K562 (cell line): ENCODE measurements around the gene GAP43. TPM values are rescaled to one million over a fixed set of nuclear protein-coding genes. Genes with fewer than 3 reads are reported as not detected.

ENCODE experiments used
- ATAC-seq: fragments of 200-7000 bp; cut with Tn5 transposase; 3 replicates; pipeline ENCODE4 v1.9.1; 2020; ENCODE audit warnings: moderate library complexity
- BruUV-seq: library from RNA; stranded (reverse); fragments of 400-500 nt; replicated peaks from 2 replicates; lab custom pipeline; 2021; lab: Mats Ljungman, UMichigan
- CTCF ChIA-PET: fragments of 300-600 bp; formaldehyde crosslinking; extraction: SDS; loops from one replicate; lab custom pipeline; 2021; ENCODE audit warnings: low intra/inter-chr PET ratio; lab: Yijun Ruan, JAX
- POLR2A ChIA-PET: fragments of 300-600, 350-650 bp; sonication (Branson Sonifier 250); formaldehyde crosslinking; extraction: SDS; loops from one replicate; lab custom pipeline; 2021; ENCODE audit warnings: antibody characterized with exemption, inconsistent platforms; lab: Yijun Ruan, JAX
- DNase-seq, 4 experiments: peaks; one replicate each; pipeline versions ENCODE4 v3.0.0 to v3.0.0-alpha.2; 2011 to 2018; ENCODE audit warnings: low spot score in 3 of 4, mixed read lengths in 3 of 4; ENCODE audit errors: extremely low read depth in 1 of 4
- FAIRE-seq: peaks from 2 replicates; lab custom pipeline; 2011; peaks lifted over from hg19 to GRCh38; lab: Jason Lieb, UNC
- H2AFZ ChIP-seq: 2 replicates; pipeline ENCODE4 v1.6.0; 2011; ENCODE audit warnings: low read depth, low read length, control low read depth, inconsistent platforms
- H3K27ac ChIP-seq: fragments of 200-600 bp; 3 replicates; pipeline ENCODE4 v1.8.0; 2011; ENCODE audit warnings: low read depth, mild to moderate bottlenecking, control low read depth, inconsistent platforms, low read length, moderate library complexity, mixed read lengths; ENCODE audit errors: extremely low read depth
- H3K27me3 ChIP-seq, 2 experiments: fragments of 300-600 bp in 1 of 2; 2 replicates in 1 of 2; 3 replicates in 1 of 2; pipeline versions ENCODE4 v1.6.0 to v1.8.0; 2011; ENCODE audit warnings: inconsistent platforms in 2 of 2, low read length in 2 of 2, mild to moderate bottlenecking in 1 of 2, mixed read lengths in 1 of 2, moderate library complexity in 1 of 2; ENCODE audit not compliant: control insufficient read depth in 2 of 2, insufficient read depth in 2 of 2
- H3K36me3 ChIP-seq: fragments of 300-600 bp; 3 replicates; pipeline ENCODE4 v1.8.0; 2011; ENCODE audit warnings: mild to moderate bottlenecking, low read length, inconsistent platforms; ENCODE audit not compliant: control insufficient read depth, insufficient read depth
- H3K4me1 ChIP-seq, 2 experiments: fragments of 200-600 bp in 1 of 2; replicated peaks in 1 of 2; 2 replicates in 1 of 2; 3 replicates in 1 of 2; pipeline versions ENCODE4 v1.5.1 to v1.8.0; 2011; ENCODE audit warnings: inconsistent platforms in 2 of 2, low read length in 2 of 2, mild to moderate bottlenecking in 1 of 2, mixed read lengths in 1 of 2, moderate library complexity in 1 of 2; ENCODE audit not compliant: control insufficient read depth in 2 of 2, insufficient read depth in 2 of 2
- H3K4me2 ChIP-seq: 2 replicates; pipeline ENCODE4 v1.6.1; 2011; ENCODE audit warnings: low read length, control low read depth, inconsistent platforms, mixed read lengths; ENCODE audit not compliant: insufficient read depth
- H3K4me3 ChIP-seq: fragments of 200-600 bp; sonication (generic), shearing (Covaris generic); 2 replicates; pipeline ENCODE4 v1.5.1; 2016; ENCODE audit warnings: control low read depth, inconsistent platforms
- H3K79me2 ChIP-seq: fragments of 200-600 bp; 3 replicates; pipeline ENCODE4 v1.8.0; 2011; ENCODE audit warnings: low read length, inconsistent platforms; ENCODE audit not compliant: control insufficient read depth, insufficient read depth
- H3K9ac ChIP-seq, 2 experiments: 2 replicates each; pipeline versions ENCODE4 v1.6.0 to v1.6.1; 2011; ENCODE audit warnings: low read depth in 2 of 2, low read length in 2 of 2, control low read depth in 1 of 2, inconsistent platforms in 1 of 2, mild to moderate bottlenecking in 1 of 2, mixed read lengths in 1 of 2; ENCODE audit not compliant: insufficient read depth in 1 of 2
- H3K9me1 ChIP-seq: one replicate; pipeline ENCODE4 v1.6.0; 2011; ENCODE audit warnings: inconsistent platforms, mild to moderate bottlenecking, low read length, moderate library complexity; ENCODE audit not compliant: control insufficient read depth, insufficient read depth
- H3K9me3 ChIP-seq: replicated peaks from 2 replicates; pipeline ENCODE4 v1.5.1; 2011; ENCODE audit warnings: low read depth, low read length, inconsistent platforms; ENCODE audit not compliant: control insufficient read depth, insufficient read depth
- H4K20me1 ChIP-seq: replicated peaks from 2 replicates; pipeline ENCODE4 v1.6.1; 2011; ENCODE audit warnings: low read length, inconsistent platforms, mixed read lengths; ENCODE audit not compliant: control insufficient read depth, insufficient read depth
- ARID4B ChIP-seq: sonication (generic); formaldehyde crosslinking; IDR thresholded peaks from 2 replicates; pipeline ENCODE4 v1.8.0; 2022; ENCODE audit warnings: mild to moderate bottlenecking, missing genetic modification reagents
- ELK1 ChIP-seq: sonication (generic); formaldehyde crosslinking; IDR thresholded peaks from 2 replicates; pipeline ENCODE4 v1.8.1; 2022; ENCODE audit warnings: missing genetic modification reagents
- ETS1 ChIP-seq: conservative IDR thresholded peaks from 2 replicates; pipeline ENCODE4 v1.6.1; 2011; ENCODE audit warnings: low read depth, mild to moderate bottlenecking, low read length; ENCODE audit not compliant: control insufficient read depth
- USF1 ChIP-seq: sonication (generic); formaldehyde crosslinking; IDR thresholded peaks from 2 replicates; pipeline ENCODE4 v1.9.0; 2022; ENCODE audit warnings: mild to moderate bottlenecking, missing genetic modification reagents
- in situ Hi-C: fragments of 300-500 bp; cut with MboI; formaldehyde crosslinking; loops from 4 replicates; pipeline ENCODE4 v1.15.0; 2018; ENCODE audit warnings: inconsistent platforms, mixed read lengths
- intact Hi-C: fragments of 100-400 bp; cut with micrococcal nuclease; formaldehyde crosslinking; loops from 2 replicates; pipeline ENCODE4 v1.14.2; 2022
- polyA plus RNA-seq, 8 experiments: library from polyadenylated mRNA; depleted of rRNA in 4 of 8; stranded (reverse) in 5 of 8; unstranded in 3 of 8; fragments of >200 nt; fragmentation: Nextera tagmentation in 2 of 8; fragmentation: Illumina TruSeq in 1 of 8; extraction: Ambion mirVana in 2 of 8; extraction: Trizol in 1 of 8; gene quantifications; 2 replicates each; pipeline versions ENCODE4 v1.2.1 to v1.2.3, GENCODE V29; 2011 to 2014; ENCODE audit warnings: inconsistent platforms in 1 of 8, missing spikeins in 1 of 8
- total RNA-seq, 7 experiments: library from RNA; depleted of rRNA in 6 of 7; stranded (reverse); fragments of >200 nt in 6 of 7; fragmentation: Illumina TruSeq in 2 of 7; extraction: Trizol in 2 of 7; gene quantifications; 2 replicates each; pipeline versions ENCODE4 v1.2.1 to v1.2.3, GENCODE V29; 2011 to 2021; ENCODE audit warnings: low replicate concordance in 1 of 7

The GAP43 gene
- total and polyA plus RNA-seq, 9 of the 15 experiments (the other 6 are each of a cell fraction or from before 2014, with no cell fraction given): 0.04 to 0.11 (median 0.09) TPM; not detected in 6

- TF ChIP-seq ARID4B (CRISPR knock-in tag) (no peak), ETS1 (no peak), USF1 (CRISPR knock-in tag) (no peak)
These were observed 60.5 kb downstream of the GAP43 start (continued) for GRCh38 chr3:115683773-115684172.

- H3K27ac ChIP-seq: no peak overlapping the region
- no peaks in the 10 kb centered on the region for H3K36me3 ChIP-seq
- no peak overlapping the region for H3K4me2 ChIP-seq
- no peak overlapping the region for H2AFZ ChIP-seq
- H3K27me3 ChIP-seq: no peaks in the 10 kb centered on the region
- no peaks in the 10 kb centered on the region for H3K79me2 ChIP-seq
- no peak for ATAC-seq
- H3K9ac ChIP-seq: no peak overlapping the region
- no peak for DNase-seq
- FAIRE-seq: no peak
- H3K9me1 ChIP-seq: no peaks in the 10 kb centered on the region
- no peaks in the 10 kb centered on the region for H3K9me3 ChIP-seq
- CTCF ChIA-PET: no interaction called here
- BruUV-seq: no TSS peak
- H3K4me3 ChIP-seq: no peak overlapping the region
- in situ Hi-C loops (loop anchor here (25.0 kb wide), 1 partner anchor 473 kb away; no protein-coding TSS in a partner anchor), intact Hi-C loops (no loop called here)
- H4K20me1 ChIP-seq: no peaks in the 10 kb centered on the region
- H3K4me1 ChIP-seq: no peaks in the 10 kb centered on the region
- POLR2A ChIA-PET: no interaction called here
- no peak for TF ChIP-seq ELK1
These were observed 61.8 kb downstream of the GAP43 start for GRCh38 chr3:115685097-115685496.
